Epithelial cell of umbilical artery (primary cell): ENCODE measurements around the gene WDR62. TPM values are rescaled to one million over a fixed set of nuclear protein-coding genes. Genes with fewer than 3 reads are reported as not detected.

Experiments used
- total RNA-seq: library from RNA; depleted of rRNA; stranded (reverse); fragments of >200 nt; gene quantifications from 2 replicates; pipeline ENCODE4 v1.2.3, GENCODE V29; 2014

Gene WDR62
- 4.2 and 7.0 TPM in 2 replicates for total RNA-seq

GRCh38 chr19:36054733-36055686 is at the start of gene WDR62:
TSS of gene WDR62 (plus strand) at chr19:36054897. CDS start at chr19:36054972, 75 bp downstream.

GRCh38 chr19:36008336-36008978 is 46.2 kb upstream of the WDR62 start, which contains the start of gene SYNE4:
TSS of gene SYNE4 (minus strand) at chr19:36008813. CDS start at chr19:36008681, 132 bp downstream.

GRCh38 chr19:36014012-36014924 is 40.4 kb upstream of the WDR62 start, which contains the start of gene ALKBH6:
TSS of gene ALKBH6 (minus strand) at chr19:36014213. CDS start at chr19:36013397, 816 bp downstream.

GRCh38 chr19:36032251-36033104 is 22.2 kb upstream of the WDR62 start, which contains the start of gene CLIP3:
TSS of gene CLIP3 (minus strand) at chr19:36032873. CDS start at chr19:36032357, 516 bp downstream.

GRCh38 chr19:36054119-36054732 is 471 bp upstream of the WDR62 start, which contains the start of gene THAP8:
TSS of gene THAP8 (minus strand) at chr19:36054285. CDS start at chr19:36054217, 68 bp downstream.

GRCh38 chr19:36110487-36111199 is 55.9 kb downstream of the WDR62 start, which contains the start of gene OVOL3:
TSS of gene OVOL3 (plus strand) at chr19:36111143. CDS start at chr19:36111203, 60 bp downstream.

GRCh38 chr19:36114721-36115452 is 60.2 kb downstream of the WDR62 start, which contains the start of gene POLR2I:
TSS of gene POLR2I (minus strand) at chr19:36114875. CDS start at chr19:36114856, 19 bp downstream.

GRCh38 chr19:36115453-36116343 is 61.0 kb downstream of the WDR62 start, which contains the start of gene TBCB:
TSS of gene TBCB (plus strand) at chr19:36115468. CDS start at chr19:36115561, 93 bp downstream.

GRCh38 chr19:36139473-36140303 is 85.0 kb downstream of the WDR62 start, which contains the start of gene CAPNS1:
TSS of gene CAPNS1 (plus strand) at chr19:36140066. CDS start at chr19:36141012, 946 bp downstream.

GRCh38 chr19:36152352-36153091 is 97.8 kb downstream of the WDR62 start, which contains the start of gene COX7A1:
TSS of gene COX7A1 (minus strand) at chr19:36152447. CDS start at chr19:36152407, 40 bp downstream.

Other genes starting within 250 kb of the WDR62 start
- gene PRODH2, start 242.1 kb upstream of the WDR62 start, total RNA-seq = not detected in 2 replicates
- not detected in 2 replicates for gene NPHS1, start 202.4 kb upstream of the WDR62 start, total RNA-seq
- gene KIRREL2, start 198.0 kb upstream of the WDR62 start, total RNA-seq = 0.15 TPM in 1 of 2 replicates, not detected in the other
- 1.2 and 5.5 TPM in 2 replicates for gene APLP1, start 186.3 kb upstream of the WDR62 start, total RNA-seq
- gene NFKBID, start 154.4 kb upstream of the WDR62 start, total RNA-seq = 1.6 and 17.5 TPM in 2 replicates
- not detected in 2 replicates for gene HCST, start 152.4 kb upstream of the WDR62 start, total RNA-seq
- gene TYROBP, start 146.6 kb upstream of the WDR62 start, total RNA-seq = not detected in 2 replicates
- gene LRFN3, start 118.5 kb upstream of the WDR62 start, total RNA-seq = 1.3 and 2.4 TPM in 2 replicates
- 10.9 and 18.2 TPM in 2 replicates for gene SDHAF1, start 59.7 kb upstream of the WDR62 start, total RNA-seq
- gene SYNE4, start 46.1 kb upstream of the WDR62 start, total RNA-seq = not detected in 2 replicates
- 12.3 and 22.2 TPM in 2 replicates for gene ALKBH6, start 40.7 kb upstream of the WDR62 start, total RNA-seq
- 1.8 and 1.9 TPM in 2 replicates for gene CLIP3, start 22.0 kb upstream of the WDR62 start, total RNA-seq
- 0.65 and 1.2 TPM in 2 replicates for gene THAP8, start 612 bp upstream of the WDR62 start, total RNA-seq
- gene OVOL3, start 56.2 kb downstream of the WDR62 start, total RNA-seq = not detected in 2 replicates
- gene POLR2I, start 60.0 kb downstream of the WDR62 start, total RNA-seq = 73.7 and 126 TPM in 2 replicates
- 215 and 250 TPM in 2 replicates for gene TBCB, start 60.6 kb downstream of the WDR62 start, total RNA-seq
- 183 and 230 TPM in 2 replicates for gene CAPNS1, start 85.2 kb downstream of the WDR62 start, total RNA-seq
- 2.0 and 2.3 TPM in 2 replicates for gene COX7A1, start 97.5 kb downstream of the WDR62 start, total RNA-seq
- gene ZNF565, start 159.8 kb downstream of the WDR62 start, total RNA-seq = 5.5 TPM in 2 replicates
- 132 and 153 TPM in 2 replicates for gene ZNF146, start 160.2 kb downstream of the WDR62 start, total RNA-seq